Measurements from ENCODE around the gene METRNL. TPM values are rescaled to one million over a fixed set of nuclear protein-coding genes. Genes with fewer than 3 reads are reported as not detected.

Gene METRNL
- total RNA-seq, 2 donors from 2014 or later, result 141 to 180 TPM

GRCh38 chr17:83111516-83112282 lies 32.3 kb downstream of the METRNL start:
- Histone ChIP-seq H3K27ac (peak overlapping the region in 1 of 2 donors; percentile 97), H3K4me1 (ENCODE audit: control insufficient read depth in 1 of 2, low read depth in 2 of 2) (peaks cover 14 to 28% of the 10 kb centered on the region in 2 donors)

GRCh38 chr17:83113381-83113780 lies 34.0 kb downstream of the METRNL start:
- TF ChIP-seq CTCF (IDR thresholded peaks at IDR 0.05), result no peak

More at GRCh38 chr17:83111516-83112282, 32.3 kb downstream of the METRNL start:
- DNase-seq (ENCODE audit: low spot score) (no peak), ATAC-seq (ENCODE audit: insufficient number of reproducible peaks, low FRiP score, low read depth) (no peak)
- TF ChIP-seq CTCF (IDR thresholded peaks at IDR 0.05), result no peak
- H3K4me3 ChIP-seq, result no peak overlapping the region
- no peaks in the 10 kb centered on the region for H3K27me3 ChIP-seq (replicated peaks; ENCODE audit: insufficient read depth)
- H3K9me3 ChIP-seq, result no peaks in the 10 kb centered on the region
- no peaks in the 10 kb centered on the region for H3K36me3 ChIP-seq

GRCh38 chr17:83113792-83114191 lies 34.4 kb downstream of the METRNL start:
- Histone ChIP-seq H3K27ac (no peak overlapping the region), H3K4me3 (no peak overlapping the region), H3K27me3 (replicated peaks; ENCODE audit: insufficient read depth) (no peaks in the 10 kb centered on the region), H3K36me3 (no peaks in the 10 kb centered on the region), H3K9me3 (no peaks in the 10 kb centered on the region), H3K4me1 (ENCODE audit: control insufficient read depth in 1 of 2, low read depth in 2 of 2) (peaks cover 7 to 18% of the 10 kb centered on the region in 2 donors)
- DNase-seq (ENCODE audit: low spot score) (no peak), ATAC-seq (ENCODE audit: insufficient number of reproducible peaks, low FRiP score, low read depth) (no peak)
- no peak for TF ChIP-seq CTCF (IDR thresholded peaks at IDR 0.05)

More at GRCh38 chr17:83113381-83113780, 34.0 kb downstream of the METRNL start:
- no peak overlapping the region for H3K4me3 ChIP-seq
- no peak overlapping the region for H3K27ac ChIP-seq
- H3K9me3 ChIP-seq, result no peaks in the 10 kb centered on the region
- H3K36me3 ChIP-seq, result no peaks in the 10 kb centered on the region
- no peaks in the 10 kb centered on the region for H3K27me3 ChIP-seq (replicated peaks; ENCODE audit: insufficient read depth)
- DNase-seq (ENCODE audit: low spot score), result no peak
- no peak for ATAC-seq (ENCODE audit: insufficient number of reproducible peaks, low FRiP score, low read depth)
- peaks cover 7 to 18% of the 10 kb centered on the region in 2 donors for H3K4me1 ChIP-seq (ENCODE audit: control insufficient read depth in 1 of 2, low read depth in 2 of 2)

GRCh38 chr17:83114706-83115105 lies 35.3 kb downstream of the METRNL start:
- H3K36me3 ChIP-seq, result no peaks in the 10 kb centered on the region
- H3K4me3 ChIP-seq, result no peak overlapping the region
- no peaks in the 10 kb centered on the region for H3K9me3 ChIP-seq
- H3K4me1 ChIP-seq (ENCODE audit: control insufficient read depth in 1 of 2, low read depth in 2 of 2), result peaks cover 0 to 14% of the 10 kb centered on the region in 2 donors
- no peaks in the 10 kb centered on the region for H3K27me3 ChIP-seq (replicated peaks; ENCODE audit: insufficient read depth)
- no peak for TF ChIP-seq CTCF (IDR thresholded peaks at IDR 0.05)
- ATAC-seq (ENCODE audit: insufficient number of reproducible peaks, low FRiP score, low read depth) (no peak), DNase-seq (ENCODE audit: low spot score) (no peak)
- no peak overlapping the region for H3K27ac ChIP-seq

GRCh38 chr17:83115202-83115651 lies 35.8 kb downstream of the METRNL start:
- Histone ChIP-seq H3K9me3 (no peaks in the 10 kb centered on the region), H3K4me3 (no peak overlapping the region), H3K27me3 (replicated peaks; ENCODE audit: insufficient read depth) (no peaks in the 10 kb centered on the region), H3K36me3 (no peaks in the 10 kb centered on the region), H3K27ac (no peak overlapping the region), H3K4me1 (ENCODE audit: control insufficient read depth in 1 of 2, low read depth in 2 of 2) (peaks cover 0 to 13% of the 10 kb centered on the region in 2 donors)
- ATAC-seq (ENCODE audit: insufficient number of reproducible peaks, low FRiP score, low read depth) (no peak), DNase-seq (ENCODE audit: low spot score) (no peak)
- no peak for TF ChIP-seq CTCF (IDR thresholded peaks at IDR 0.05)

Measured in thoracic aorta (tissue), 2 donors.